ENCODE results near the gene SUCLA2.

SUCLA2 gene

DNA sequence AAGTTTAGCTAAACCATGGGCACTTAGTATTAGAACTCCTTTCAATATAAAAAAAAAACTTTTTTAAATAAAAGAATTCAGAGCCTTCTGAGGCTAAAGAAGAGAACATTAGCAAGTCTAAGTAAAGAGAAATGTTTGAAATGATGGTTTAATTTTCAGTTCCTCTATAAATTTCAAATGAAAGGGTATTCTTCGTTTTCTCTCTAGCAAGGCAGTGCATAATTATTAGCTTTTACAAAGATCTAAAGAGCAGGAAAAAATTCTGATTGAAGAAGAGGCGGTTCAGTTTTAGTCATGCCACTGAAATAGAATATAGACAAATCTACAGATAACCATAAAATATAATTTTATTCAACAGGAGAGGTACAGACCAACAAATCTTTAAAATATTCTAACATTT lies 18.0 kb downstream of the SUCLA2 start:
- H3K4me3 ChIP-seq (ENCODE audit: control insufficient read depth, low read depth, low read length) = no peak overlapping the region
- DNase-seq (ENCODE audit: low read depth) = no peak
- TF ChIP-seq, protein P1, sequence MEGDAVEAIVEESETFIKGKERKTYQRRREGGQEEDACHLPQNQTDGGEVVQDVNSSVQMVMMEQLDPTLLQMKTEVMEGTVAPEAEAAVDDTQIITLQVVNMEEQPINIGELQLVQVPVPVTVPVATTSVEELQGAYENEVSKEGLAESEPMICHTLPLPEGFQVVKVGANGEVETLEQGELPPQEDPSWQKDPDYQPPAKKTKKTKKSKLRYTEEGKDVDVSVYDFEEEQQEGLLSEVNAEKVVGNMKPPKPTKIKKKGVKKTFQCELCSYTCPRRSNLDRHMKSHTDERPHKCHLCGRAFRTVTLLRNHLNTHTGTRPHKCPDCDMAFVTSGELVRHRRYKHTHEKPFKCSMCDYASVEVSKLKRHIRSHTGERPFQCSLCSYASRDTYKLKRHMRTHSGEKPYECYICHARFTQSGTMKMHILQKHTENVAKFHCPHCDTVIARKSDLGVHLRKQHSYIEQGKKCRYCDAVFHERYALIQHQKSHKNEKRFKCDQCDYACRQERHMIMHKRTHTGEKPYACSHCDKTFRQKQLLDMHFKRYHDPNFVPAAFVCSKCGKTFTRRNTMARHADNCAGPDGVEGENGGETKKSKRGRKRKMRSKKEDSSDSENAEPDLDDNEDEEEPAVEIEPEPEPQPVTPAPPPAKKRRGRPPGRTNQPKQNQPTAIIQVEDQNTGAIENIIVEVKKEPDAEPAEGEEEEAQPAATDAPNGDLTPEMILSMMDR (conservative IDR thresholded peaks at IDR 0.05; ENCODE audit: control insufficient read depth, insufficient read depth, low read depth, low read length) = no peak

DNA sequence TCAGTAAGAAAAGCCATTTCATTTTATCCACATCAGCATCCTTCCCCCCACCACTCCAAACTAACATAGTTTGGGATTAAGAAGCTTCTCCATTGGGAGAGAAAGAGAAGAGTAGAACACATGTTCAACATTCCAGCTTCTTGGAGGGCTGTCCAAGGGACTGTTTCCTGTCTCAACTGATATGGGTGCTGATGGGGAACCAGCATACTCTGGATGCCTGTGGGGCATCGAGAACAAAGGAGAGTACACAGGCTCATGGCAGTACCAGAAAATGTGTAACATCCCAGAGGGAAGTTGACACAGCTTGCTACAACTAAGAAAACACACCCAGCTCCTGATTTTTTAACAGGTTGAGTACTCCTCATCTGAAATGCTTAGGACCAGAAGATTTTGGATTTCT lies 24.7 kb downstream of the SUCLA2 start:
- DNase-seq (ENCODE audit: low read depth) = no peak
- TF ChIP-seq, protein P1 (conservative IDR thresholded peaks at IDR 0.05; ENCODE audit: control insufficient read depth, insufficient read depth, low read depth, low read length) = no peak
- no peak overlapping the region for H3K4me3 ChIP-seq (ENCODE audit: control insufficient read depth, low read depth, low read length)

DNA sequence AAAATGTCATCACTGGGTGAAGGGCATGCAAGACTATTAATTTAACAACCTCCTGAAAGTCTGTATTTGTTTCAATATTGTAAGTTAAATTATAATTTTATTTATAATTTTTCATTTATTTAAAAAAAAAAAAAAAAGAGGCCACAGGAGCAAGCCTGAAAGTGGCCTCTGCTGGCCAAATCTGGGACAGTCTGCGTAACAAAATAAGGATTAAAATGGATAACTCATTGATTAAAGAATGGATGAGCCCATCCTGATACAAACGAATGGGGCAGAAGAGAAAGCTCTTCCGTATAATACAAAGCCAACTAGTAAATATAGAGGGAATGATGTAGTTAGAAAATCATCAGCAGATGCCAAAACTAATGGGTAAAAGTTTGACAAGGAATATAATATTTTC lies 36.2 kb downstream of the SUCLA2 start:
- no peak overlapping the region for H3K4me3 ChIP-seq (ENCODE audit: control insufficient read depth, low read depth, low read length)
- TF ChIP-seq, protein P1 (conservative IDR thresholded peaks at IDR 0.05; ENCODE audit: control insufficient read depth, insufficient read depth, low read depth, low read length) = no peak
- DNase-seq (ENCODE audit: low read depth) = no peak

DNA sequence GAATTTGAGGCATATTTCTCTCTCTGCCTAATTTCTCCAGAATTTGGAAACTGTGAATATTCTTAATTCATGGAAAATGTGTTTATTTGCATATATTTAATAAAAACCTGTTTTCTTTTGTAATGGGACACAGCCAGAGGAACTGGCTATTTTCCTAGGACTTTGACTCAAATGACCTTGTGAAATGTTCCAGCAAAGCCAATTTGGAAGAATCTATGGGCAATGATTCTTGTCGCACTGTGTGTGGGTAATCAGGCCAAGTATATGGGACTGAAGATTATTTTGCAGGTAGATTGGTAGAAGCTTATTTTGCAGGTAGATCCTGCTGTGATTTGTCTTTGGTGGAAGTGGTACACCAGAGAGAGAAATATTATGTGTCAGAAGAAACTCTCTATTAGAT lies 38.8 kb downstream of the SUCLA2 start:
- H3K4me3 ChIP-seq (ENCODE audit: control insufficient read depth, low read depth, low read length) = no peak overlapping the region
- no peak for DNase-seq (ENCODE audit: low read depth)
- TF ChIP-seq, protein P1 (conservative IDR thresholded peaks at IDR 0.05; ENCODE audit: control insufficient read depth, insufficient read depth, low read depth, low read length) = no peak

DNA sequence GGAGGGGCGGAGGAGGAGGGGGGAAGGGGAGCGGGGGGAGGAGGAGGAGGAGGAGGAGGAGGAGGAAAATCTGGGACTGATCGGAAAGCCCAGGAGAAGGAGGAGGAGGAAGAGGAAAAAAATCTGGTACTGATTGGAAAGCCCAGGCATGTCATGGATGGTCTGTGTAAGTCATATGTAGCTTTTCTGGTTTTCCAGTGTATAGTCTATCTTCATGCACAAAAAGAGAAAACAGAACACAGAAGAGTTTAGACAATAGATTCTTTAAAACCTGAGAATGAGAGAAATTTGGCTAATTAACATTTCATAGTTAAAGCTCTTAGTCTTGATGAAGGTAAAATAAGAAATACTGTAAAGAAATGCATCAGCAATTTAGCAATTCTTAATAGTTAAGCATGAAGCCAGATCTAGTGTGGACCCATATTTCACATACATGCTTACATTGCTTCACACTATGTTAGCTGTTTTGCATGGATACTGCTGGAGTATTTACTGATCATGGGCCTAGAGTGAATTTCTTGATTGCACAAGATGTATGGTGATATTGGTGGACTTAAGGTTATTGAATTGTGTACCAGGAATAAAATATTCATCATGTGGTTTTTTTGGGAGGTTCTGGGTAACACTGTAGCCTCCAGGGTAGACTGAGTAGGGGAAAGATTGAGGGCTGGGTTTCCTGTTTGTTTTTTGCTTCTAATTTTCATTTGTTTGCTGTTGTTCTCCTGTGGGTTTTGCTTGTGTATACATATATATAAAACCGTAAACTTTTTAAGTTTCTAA lies 41.4 kb downstream of the SUCLA2 start:
- TF ChIP-seq, protein P1 (conservative IDR thresholded peaks at IDR 0.05; ENCODE audit: control insufficient read depth, insufficient read depth, low read depth, low read length) = no peak
- DNase-seq (ENCODE audit: low read depth) = no peak
- H3K4me3 ChIP-seq (ENCODE audit: control insufficient read depth, low read depth, low read length) = no peak overlapping the region

DNA sequence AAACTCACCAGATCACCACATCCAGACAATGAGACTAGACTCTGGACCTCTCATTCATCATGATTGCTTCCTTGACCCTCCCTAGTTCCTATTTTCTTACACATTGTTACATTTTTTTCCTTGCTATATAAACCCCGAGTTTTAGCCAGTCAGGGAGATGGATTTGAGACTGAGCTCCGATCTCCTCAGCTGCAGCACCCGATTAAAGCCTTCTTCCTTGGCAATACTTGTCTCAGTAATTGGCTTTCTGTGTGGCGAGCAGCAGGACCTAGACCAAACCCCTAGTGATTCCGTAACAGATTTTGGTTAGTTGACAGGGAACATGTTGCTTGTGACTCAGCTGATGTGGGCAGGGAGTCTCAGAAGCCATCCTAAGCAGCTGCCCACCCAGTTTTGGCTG lies 44.0 kb downstream of the SUCLA2 start:
- no peak overlapping the region for H3K4me3 ChIP-seq (ENCODE audit: control insufficient read depth, low read depth, low read length)
- TF ChIP-seq, protein P1 (conservative IDR thresholded peaks at IDR 0.05; ENCODE audit: control insufficient read depth, insufficient read depth, low read depth, low read length) = no peak

More for the DNA sequence above, 44.0 kb downstream of the SUCLA2 start:
- no peak for DNase-seq (ENCODE audit: low read depth)

Data from fibroblast of mammary gland (primary cell).